ENCODE data around the gene TNNC2. TPM values are rescaled to one million over a fixed set of nuclear protein-coding genes. Genes with fewer than 3 reads are reported as not detected.

The TNNC2 gene
- total RNA-seq, 1 experiment from 2014 or later = not detected

DNA sequence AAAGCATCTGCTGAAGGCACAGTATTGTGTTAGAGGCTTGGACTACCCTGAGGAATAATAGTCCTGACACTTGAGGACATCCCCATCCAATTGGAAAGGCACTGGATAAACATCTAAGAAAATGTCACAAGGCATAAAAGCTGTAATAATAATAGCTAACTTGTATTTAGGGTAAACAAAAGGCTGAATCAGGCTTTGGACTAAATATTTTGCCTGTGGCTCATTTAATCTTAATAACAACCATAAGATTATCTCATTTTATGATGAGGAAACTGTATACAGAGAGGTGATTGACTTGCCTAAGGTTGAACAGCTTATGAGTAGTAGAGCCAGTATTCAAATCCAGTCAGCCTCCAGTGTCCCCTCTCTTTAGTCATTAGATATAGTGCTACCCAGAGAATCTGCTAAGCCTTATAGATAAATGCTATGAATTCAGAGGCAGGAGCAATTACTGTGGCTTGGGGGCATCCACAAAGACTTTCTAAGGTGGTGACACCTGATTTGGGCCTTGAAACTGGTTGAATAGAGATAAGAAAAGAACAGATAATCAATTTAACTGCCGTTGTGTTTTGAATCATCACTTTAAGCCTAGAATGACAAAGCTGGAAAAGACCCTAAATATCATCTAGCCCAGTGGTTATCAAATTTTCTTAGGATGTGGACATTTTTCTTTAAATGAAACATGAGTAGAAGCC is 46.4 kb upstream of the TNNC2 start:
- H3K27ac ChIP-seq (ENCODE audit: low read depth, low read length, poor library complexity, severe bottlenecking) = no peak overlapping the region
- ChIA-PET POLR2A (ENCODE audit: low non-redundant PET) (no interaction called here), CTCF (no interaction called here)
- no peaks in the 10 kb centered on the region for H3K4me1 ChIP-seq (ENCODE audit: insufficient read depth, low read length, poor library complexity, severe bottlenecking)
- BruUV-seq (replicated peaks) = no TSS peak
- DNase-seq (ENCODE audit: low spot score) = no peak
- H3K9me3 ChIP-seq (ENCODE audit: low read depth, low read length, poor library complexity, severe bottlenecking) = no peaks in the 10 kb centered on the region
- no peak for TF ChIP-seq EZH2 (IDR thresholded peaks at IDR 0.05; ENCODE audit: borderline replicate concordance, low read depth, low read length, poor library complexity, severe bottlenecking)
- TF ChIP-seq, protein P1, sequence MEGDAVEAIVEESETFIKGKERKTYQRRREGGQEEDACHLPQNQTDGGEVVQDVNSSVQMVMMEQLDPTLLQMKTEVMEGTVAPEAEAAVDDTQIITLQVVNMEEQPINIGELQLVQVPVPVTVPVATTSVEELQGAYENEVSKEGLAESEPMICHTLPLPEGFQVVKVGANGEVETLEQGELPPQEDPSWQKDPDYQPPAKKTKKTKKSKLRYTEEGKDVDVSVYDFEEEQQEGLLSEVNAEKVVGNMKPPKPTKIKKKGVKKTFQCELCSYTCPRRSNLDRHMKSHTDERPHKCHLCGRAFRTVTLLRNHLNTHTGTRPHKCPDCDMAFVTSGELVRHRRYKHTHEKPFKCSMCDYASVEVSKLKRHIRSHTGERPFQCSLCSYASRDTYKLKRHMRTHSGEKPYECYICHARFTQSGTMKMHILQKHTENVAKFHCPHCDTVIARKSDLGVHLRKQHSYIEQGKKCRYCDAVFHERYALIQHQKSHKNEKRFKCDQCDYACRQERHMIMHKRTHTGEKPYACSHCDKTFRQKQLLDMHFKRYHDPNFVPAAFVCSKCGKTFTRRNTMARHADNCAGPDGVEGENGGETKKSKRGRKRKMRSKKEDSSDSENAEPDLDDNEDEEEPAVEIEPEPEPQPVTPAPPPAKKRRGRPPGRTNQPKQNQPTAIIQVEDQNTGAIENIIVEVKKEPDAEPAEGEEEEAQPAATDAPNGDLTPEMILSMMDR (conservative IDR thresholded peaks at IDR 0.05; ENCODE audit: low read depth, low read length) = no peak
- intact Hi-C loops (cut with micrococcal nuclease; ENCODE audit: unreplicated experiment) = no loop called here
- no peaks in the 10 kb centered on the region for H3K27me3 ChIP-seq (replicated peaks; ENCODE audit: insufficient read depth, low read depth, low read length, poor library complexity)
- no peaks in the 10 kb centered on the region for H3K36me3 ChIP-seq (ENCODE audit: insufficient read depth, low read length, poor library complexity, severe bottlenecking)
- no peak overlapping the region for H3K4me3 ChIP-seq (ENCODE audit: low read depth, low read length, poor library complexity, severe bottlenecking)

DNA sequence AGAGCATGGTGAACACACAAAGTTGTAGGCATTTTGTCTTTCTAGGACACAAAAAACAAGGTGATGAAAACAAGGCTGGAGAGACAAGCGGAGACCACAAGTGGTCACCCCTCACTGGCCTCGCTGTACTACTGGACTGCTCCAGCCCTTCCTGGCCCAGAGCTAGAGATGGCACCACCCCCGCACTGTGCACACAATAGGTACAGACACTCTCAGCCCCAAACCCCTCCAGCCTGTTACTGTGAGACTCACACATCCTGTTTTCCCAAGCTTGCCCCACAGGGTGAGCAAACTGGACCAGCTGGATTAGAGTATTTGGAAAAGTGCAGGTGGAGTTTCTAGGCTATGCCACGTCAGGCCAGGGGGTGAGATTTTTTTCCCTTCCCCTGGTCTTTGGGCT is 45.5 kb upstream of the TNNC2 start:
- DNase-seq (ENCODE audit: low spot score) = no peak
- TF ChIP-seq EZH2 (IDR thresholded peaks at IDR 0.05; ENCODE audit: borderline replicate concordance, low read depth, low read length, poor library complexity, severe bottlenecking) = no peak
- TF ChIP-seq, protein P1 (conservative IDR thresholded peaks at IDR 0.05; ENCODE audit: low read depth, low read length) = no peak
- H3K9me3 ChIP-seq (ENCODE audit: low read depth, low read length, poor library complexity, severe bottlenecking) = no peaks in the 10 kb centered on the region
- ChIA-PET POLR2A (ENCODE audit: low non-redundant PET) (no interaction called here), CTCF (no interaction called here)
- no peak overlapping the region for H3K27ac ChIP-seq (ENCODE audit: low read depth, low read length, poor library complexity, severe bottlenecking)
- intact Hi-C loops (cut with micrococcal nuclease; ENCODE audit: unreplicated experiment) = no loop called here
- BruUV-seq (replicated peaks) = no TSS peak
- H3K36me3 ChIP-seq (ENCODE audit: insufficient read depth, low read length, poor library complexity, severe bottlenecking) = no peaks in the 10 kb centered on the region
- no peaks in the 10 kb centered on the region for H3K4me1 ChIP-seq (ENCODE audit: insufficient read depth, low read length, poor library complexity, severe bottlenecking)
- no peaks in the 10 kb centered on the region for H3K27me3 ChIP-seq (replicated peaks; ENCODE audit: insufficient read depth, low read depth, low read length, poor library complexity)
- no peak overlapping the region for H3K4me3 ChIP-seq (ENCODE audit: low read depth, low read length, poor library complexity, severe bottlenecking)

DNA sequence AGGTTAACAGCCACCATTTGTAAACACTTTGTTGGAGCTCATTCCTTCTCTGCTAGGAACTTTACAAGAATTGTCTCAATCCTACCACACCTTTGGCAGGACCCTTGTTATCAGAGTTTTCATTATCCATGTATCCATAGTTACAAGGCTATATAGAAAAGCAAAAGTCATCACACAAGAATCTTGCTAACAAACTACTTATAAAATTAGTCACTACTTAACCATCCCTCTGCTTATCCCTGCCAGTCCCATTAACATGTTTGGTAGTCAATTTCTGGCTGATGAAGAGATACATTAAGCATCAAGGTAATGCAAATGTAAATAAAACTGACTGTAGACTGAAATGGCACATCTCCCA is 40.7 kb upstream of the TNNC2 start:
- Histone ChIP-seq H3K4me3 (ENCODE audit: low read depth, low read length, poor library complexity, severe bottlenecking) (no peak overlapping the region), H3K27me3 (replicated peaks; ENCODE audit: insufficient read depth, low read depth, low read length, poor library complexity) (no peaks in the 10 kb centered on the region), H3K9me3 (ENCODE audit: low read depth, low read length, poor library complexity, severe bottlenecking) (no peaks in the 10 kb centered on the region), H3K4me1 (ENCODE audit: insufficient read depth, low read length, poor library complexity, severe bottlenecking) (no peaks in the 10 kb centered on the region), H3K36me3 (ENCODE audit: insufficient read depth, low read length, poor library complexity, severe bottlenecking) (no peaks in the 10 kb centered on the region), H3K27ac (ENCODE audit: low read depth, low read length, poor library complexity, severe bottlenecking) (no peak overlapping the region)
- ChIA-PET CTCF (no interaction called here), POLR2A (ENCODE audit: low non-redundant PET) (no interaction called here)
- intact Hi-C loops (cut with micrococcal nuclease; ENCODE audit: unreplicated experiment) = no loop called here
- TF ChIP-seq, protein P1 (conservative IDR thresholded peaks at IDR 0.05; ENCODE audit: low read depth, low read length) = no peak
- TF ChIP-seq EZH2 (IDR thresholded peaks at IDR 0.05; ENCODE audit: borderline replicate concordance, low read depth, low read length, poor library complexity, severe bottlenecking) = no peak
- DNase-seq (ENCODE audit: low spot score) = no peak
- BruUV-seq (replicated peaks) = no TSS peak

Measured in A673 (cell line).